IMR-90 (cell line): ENCODE data around the gene DHRSX.
"Not testable (repeated sequence)": the region's sequence is repeated elsewhere in the genome, so short reads cannot be mapped to it uniquely, and the experiment has no call there.

ENCODE experiments used
- FOS ChIP-seq: fragments of 150-350 bp; IDR thresholded peaks from 2 replicates; pipeline ENCODE4 v1.6.1; 2016; ENCODE audit warnings: low read depth, low read length
- MAFK ChIP-seq: IDR thresholded peaks from 2 replicates; pipeline ENCODE4 v1.6.1; 2012; ENCODE audit warnings: low read depth, low read length, improper control_type of control experiment
- POLR2A ChIP-seq: IDR thresholded peaks from 2 replicates; pipeline ENCODE4 v1.6.1; 2012; ENCODE audit warnings: mild to moderate bottlenecking, low read depth, low read length
- RAD21 ChIP-seq: IDR thresholded peaks from 2 replicates; pipeline ENCODE4 v1.6.1; 2012; ENCODE audit warnings: low read length, improper control_type of control experiment
- RCOR1 ChIP-seq: IDR thresholded peaks from 2 replicates; pipeline ENCODE4 v1.6.1; 2012; ENCODE audit warnings: mild to moderate bottlenecking, low read length, improper control_type of control experiment; ENCODE audit not compliant: insufficient replicate concordance
- TF ChIP-seq, protein P1 (sequence below): conservative IDR thresholded peaks from 2 replicates; pipeline ENCODE4 v1.5.1; 2012; ENCODE audit warnings: mild to moderate bottlenecking, low read depth, low read length, improper control_type of control experiment
- TF ChIP-seq, protein P2 (sequence below): fragments of 150-350 bp; IDR thresholded peaks from 2 replicates; pipeline ENCODE4 v1.6.1; 2017; ENCODE audit warnings: mild to moderate bottlenecking, antibody characterized with exemption, low read length, low read depth

DNA sequence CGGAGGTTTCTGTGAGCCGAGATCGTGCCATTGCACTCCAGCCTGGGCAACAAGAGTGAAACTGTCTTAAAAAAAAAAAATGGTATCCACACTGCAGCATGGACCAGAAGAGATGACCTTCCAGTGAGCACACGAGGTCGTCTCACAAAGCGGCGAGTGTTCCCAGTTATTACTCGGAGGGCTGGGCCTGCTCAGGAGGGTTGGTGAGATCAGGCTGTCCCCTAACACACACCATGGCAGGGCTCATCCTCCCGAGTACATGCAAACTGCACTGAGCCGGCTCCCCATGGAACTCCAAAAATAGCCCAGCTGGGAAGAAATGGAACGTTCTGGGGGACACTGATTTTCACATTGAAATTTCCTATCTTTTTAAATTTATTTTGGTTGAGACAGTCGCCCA is 19.2 kb downstream of the DHRSX start:
- not testable (repeated sequence) for TF ChIP-seq POLR2A, RAD21, MAFK, FOS, RCOR1
- TF ChIP-seq, protein P1, sequence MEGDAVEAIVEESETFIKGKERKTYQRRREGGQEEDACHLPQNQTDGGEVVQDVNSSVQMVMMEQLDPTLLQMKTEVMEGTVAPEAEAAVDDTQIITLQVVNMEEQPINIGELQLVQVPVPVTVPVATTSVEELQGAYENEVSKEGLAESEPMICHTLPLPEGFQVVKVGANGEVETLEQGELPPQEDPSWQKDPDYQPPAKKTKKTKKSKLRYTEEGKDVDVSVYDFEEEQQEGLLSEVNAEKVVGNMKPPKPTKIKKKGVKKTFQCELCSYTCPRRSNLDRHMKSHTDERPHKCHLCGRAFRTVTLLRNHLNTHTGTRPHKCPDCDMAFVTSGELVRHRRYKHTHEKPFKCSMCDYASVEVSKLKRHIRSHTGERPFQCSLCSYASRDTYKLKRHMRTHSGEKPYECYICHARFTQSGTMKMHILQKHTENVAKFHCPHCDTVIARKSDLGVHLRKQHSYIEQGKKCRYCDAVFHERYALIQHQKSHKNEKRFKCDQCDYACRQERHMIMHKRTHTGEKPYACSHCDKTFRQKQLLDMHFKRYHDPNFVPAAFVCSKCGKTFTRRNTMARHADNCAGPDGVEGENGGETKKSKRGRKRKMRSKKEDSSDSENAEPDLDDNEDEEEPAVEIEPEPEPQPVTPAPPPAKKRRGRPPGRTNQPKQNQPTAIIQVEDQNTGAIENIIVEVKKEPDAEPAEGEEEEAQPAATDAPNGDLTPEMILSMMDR, result not testable (repeated sequence)
- TF ChIP-seq, protein P2, sequence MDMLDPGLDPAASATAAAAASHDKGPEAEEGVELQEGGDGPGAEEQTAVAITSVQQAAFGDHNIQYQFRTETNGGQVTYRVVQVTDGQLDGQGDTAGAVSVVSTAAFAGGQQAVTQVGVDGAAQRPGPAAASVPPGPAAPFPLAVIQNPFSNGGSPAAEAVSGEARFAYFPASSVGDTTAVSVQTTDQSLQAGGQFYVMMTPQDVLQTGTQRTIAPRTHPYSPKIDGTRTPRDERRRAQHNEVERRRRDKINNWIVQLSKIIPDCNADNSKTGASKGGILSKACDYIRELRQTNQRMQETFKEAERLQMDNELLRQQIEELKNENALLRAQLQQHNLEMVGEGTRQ, result not testable (repeated sequence)
